ENCODE results near the gene MYOF. TPM values are rescaled to one million over a fixed set of nuclear protein-coding genes. Genes with fewer than 3 reads are reported as not detected.

MYOF gene
- total RNA-seq, 2 donors from 2014 or later: 84.4 to 85.0 TPM

DNA sequence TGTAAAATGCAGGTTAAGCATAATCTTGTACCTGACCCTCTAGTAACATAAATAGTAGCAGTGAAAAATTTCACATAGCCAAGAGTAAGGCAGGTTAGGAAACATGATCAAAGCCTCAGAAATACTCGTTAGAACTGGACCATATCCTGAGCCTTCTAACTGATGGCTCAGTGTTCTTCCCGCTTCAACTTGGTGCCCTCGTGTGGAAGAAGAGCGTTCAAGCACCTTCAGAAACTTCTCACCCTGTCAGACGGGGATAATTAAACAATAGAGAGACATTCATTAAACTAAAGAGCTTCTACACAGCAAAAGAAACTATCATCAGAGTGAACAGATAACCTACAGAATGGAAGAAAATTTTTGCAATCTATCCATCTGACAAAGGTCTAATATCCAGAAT is 124.5 kb downstream of the MYOF start:
- DNase-seq (ENCODE audit: low spot score): no peak
- 9% methylated on average over 5 of the region's 5 CpGs for WGBS

DNA sequence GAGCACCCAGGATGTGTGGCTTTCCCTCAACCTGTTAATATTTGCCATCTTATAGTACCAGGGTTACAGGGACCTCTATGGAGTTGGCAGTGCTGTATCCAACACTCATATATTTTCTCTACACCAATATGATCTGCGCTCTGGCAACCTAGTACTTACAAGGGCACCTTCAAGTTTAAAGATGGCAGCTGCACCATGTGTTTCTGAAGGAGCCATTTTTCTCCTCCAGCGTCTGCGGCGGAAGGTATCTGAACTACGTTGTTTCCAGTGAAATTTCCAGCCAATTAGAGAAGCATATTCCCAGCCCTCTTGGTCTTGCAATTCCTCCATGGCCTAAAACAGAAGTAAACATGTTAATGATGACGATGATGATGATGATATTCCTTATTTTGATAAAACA is 125.6 kb downstream of the MYOF start:
- intact Hi-C loops (cut with DNase I): loop anchor here (10.0 kb wide), 1 partner anchor 272 kb away; no protein-coding TSS in a partner anchor
- Histone ChIP-seq H3K27ac (no peak overlapping the region), H3K4me3 (no peak overlapping the region), H3K27me3 (replicated peaks; ENCODE audit: insufficient read depth) (no peaks in the 10 kb centered on the region), H3K9me3 (no peaks in the 10 kb centered on the region), H3K36me3 (peaks cover 10 to 14% of the 10 kb centered on the region in 2 donors), H3K4me1 (replicated peaks) (no peaks in the 10 kb centered on the region)
- TF ChIP-seq POLR2A (IDR thresholded peaks at IDR 0.05): no peak
- TF ChIP-seq, protein P1, sequence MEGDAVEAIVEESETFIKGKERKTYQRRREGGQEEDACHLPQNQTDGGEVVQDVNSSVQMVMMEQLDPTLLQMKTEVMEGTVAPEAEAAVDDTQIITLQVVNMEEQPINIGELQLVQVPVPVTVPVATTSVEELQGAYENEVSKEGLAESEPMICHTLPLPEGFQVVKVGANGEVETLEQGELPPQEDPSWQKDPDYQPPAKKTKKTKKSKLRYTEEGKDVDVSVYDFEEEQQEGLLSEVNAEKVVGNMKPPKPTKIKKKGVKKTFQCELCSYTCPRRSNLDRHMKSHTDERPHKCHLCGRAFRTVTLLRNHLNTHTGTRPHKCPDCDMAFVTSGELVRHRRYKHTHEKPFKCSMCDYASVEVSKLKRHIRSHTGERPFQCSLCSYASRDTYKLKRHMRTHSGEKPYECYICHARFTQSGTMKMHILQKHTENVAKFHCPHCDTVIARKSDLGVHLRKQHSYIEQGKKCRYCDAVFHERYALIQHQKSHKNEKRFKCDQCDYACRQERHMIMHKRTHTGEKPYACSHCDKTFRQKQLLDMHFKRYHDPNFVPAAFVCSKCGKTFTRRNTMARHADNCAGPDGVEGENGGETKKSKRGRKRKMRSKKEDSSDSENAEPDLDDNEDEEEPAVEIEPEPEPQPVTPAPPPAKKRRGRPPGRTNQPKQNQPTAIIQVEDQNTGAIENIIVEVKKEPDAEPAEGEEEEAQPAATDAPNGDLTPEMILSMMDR (IDR thresholded peaks at IDR 0.05): no peak
- TF ChIP-seq POLR2AphosphoS5 (IDR thresholded peaks at IDR 0.05): no peak
- WGBS: 97% methylated on average over 6 of the region's 6 CpGs
- no peak for DNase-seq (ENCODE audit: low spot score)

More for the DNA sequence above, 124.5 kb downstream of the MYOF start:
- no peaks in the 10 kb centered on the region for H3K4me1 ChIP-seq (replicated peaks)
- intact Hi-C loops (cut with DNase I): loop anchor here (10.0 kb wide), 1 partner anchor 273 kb away; no protein-coding TSS in a partner anchor
- TF ChIP-seq, protein P1 (IDR thresholded peaks at IDR 0.05): peak in 2 of 4 experiments; percentile 24 to 34
- no peak for TF ChIP-seq POLR2AphosphoS5 (IDR thresholded peaks at IDR 0.05)
- H3K36me3 ChIP-seq: peaks cover 10 to 14% of the 10 kb centered on the region in 2 donors
- H3K9me3 ChIP-seq: no peaks in the 10 kb centered on the region
- H3K27ac ChIP-seq: no peak overlapping the region
- no peak overlapping the region for H3K4me3 ChIP-seq
- no peaks in the 10 kb centered on the region for H3K27me3 ChIP-seq (replicated peaks; ENCODE audit: insufficient read depth)

DNA sequence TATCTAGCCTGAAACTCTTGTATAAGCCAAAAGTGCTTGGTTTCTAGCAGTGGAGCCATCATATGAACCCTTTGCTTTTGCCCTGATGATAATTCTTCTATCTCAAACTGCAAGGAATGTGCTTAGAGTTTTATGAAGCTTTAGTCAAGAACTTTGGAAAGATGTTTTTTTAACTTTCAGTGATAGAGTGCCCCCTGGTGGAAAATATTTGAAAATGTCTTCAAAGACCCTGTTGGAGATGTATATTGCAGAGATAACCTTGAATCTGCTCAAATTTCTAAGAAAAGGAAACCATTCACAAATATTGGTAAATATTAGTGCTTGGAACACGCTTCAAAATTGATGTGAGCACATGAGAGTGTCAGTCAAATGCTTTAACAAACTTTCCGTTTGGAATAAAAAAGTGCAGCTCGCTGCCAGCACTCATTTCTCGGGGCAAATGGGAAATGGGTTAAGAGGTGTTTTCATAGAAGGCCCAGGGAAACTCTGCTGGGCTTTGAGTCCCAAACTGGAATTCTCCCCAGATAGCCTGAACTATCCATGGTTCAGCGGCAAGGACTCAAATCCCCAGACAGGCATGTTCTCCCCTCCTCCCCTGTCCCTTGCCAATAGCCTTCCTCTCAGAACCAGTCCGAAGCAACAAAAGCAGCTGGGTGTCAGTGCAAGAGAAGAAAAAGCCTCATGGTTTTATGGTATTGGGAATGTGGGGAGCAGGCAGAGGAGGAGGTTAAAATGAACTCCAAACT is 129.3 kb downstream of the MYOF start:
- Histone ChIP-seq H3K4me3 (no peak overlapping the region), H3K4me1 (replicated peaks) (no peaks in the 10 kb centered on the region), H3K27ac (no peak overlapping the region), H3K9me3 (no peaks in the 10 kb centered on the region), H3K27me3 (replicated peaks; ENCODE audit: insufficient read depth) (no peaks in the 10 kb centered on the region), H3K36me3 (peaks cover 11 to 24% of the 10 kb centered on the region in 2 donors)
- WGBS: 56% methylated on average over 6 of the region's 6 CpGs
- no peak for DNase-seq (ENCODE audit: low spot score)
- no peak for TF ChIP-seq POLR2AphosphoS5 (IDR thresholded peaks at IDR 0.05)
- TF ChIP-seq POLR2A (IDR thresholded peaks at IDR 0.05): no peak
- TF ChIP-seq, protein P1 (IDR thresholded peaks at IDR 0.05): peak; percentile 28 to 68 (median 61)
- intact Hi-C loops (cut with DNase I): loop anchor here (10.0 kb wide), 1 partner anchor 268 kb away; no protein-coding TSS in a partner anchor

DNA sequence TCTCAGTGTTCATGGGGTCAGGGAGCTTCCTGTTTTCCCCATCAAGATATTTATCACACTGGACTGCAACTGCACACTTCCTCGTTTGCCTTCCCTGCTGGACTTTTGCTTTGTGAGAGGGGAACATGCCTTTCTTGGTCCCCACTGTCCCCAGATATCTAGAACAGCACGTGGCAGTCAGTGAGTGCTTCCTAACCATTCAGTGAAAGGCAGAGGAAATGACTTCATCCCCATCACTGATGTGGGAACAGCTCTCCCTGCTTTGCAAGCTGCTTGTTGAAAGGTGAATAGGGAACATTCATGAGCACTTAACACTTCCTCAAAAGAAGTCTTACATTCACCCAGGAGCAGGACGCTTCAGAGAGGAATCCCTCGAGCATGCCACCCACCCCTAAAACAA is 135.4 kb downstream of the MYOF start:
- peaks cover 10 to 15% of the 10 kb centered on the region in 2 donors for H3K36me3 ChIP-seq
- no peaks in the 10 kb centered on the region for H3K27me3 ChIP-seq (replicated peaks; ENCODE audit: insufficient read depth)
- H3K9me3 ChIP-seq: no peaks in the 10 kb centered on the region
- 38% methylated on average over 4 of the region's 4 CpGs for WGBS
- H3K4me3 ChIP-seq: no peak overlapping the region
- no peaks in the 10 kb centered on the region for H3K4me1 ChIP-seq (replicated peaks)
- no peak overlapping the region for H3K27ac ChIP-seq
- intact Hi-C loops (cut with DNase I): no loop called here
- TF ChIP-seq POLR2AphosphoS5 (IDR thresholded peaks at IDR 0.05) (no peak), POLR2A (IDR thresholded peaks at IDR 0.05) (no peak)
- TF ChIP-seq, protein P1 (IDR thresholded peaks at IDR 0.05): no peak
- DNase-seq (ENCODE audit: low spot score): no peak

DNA sequence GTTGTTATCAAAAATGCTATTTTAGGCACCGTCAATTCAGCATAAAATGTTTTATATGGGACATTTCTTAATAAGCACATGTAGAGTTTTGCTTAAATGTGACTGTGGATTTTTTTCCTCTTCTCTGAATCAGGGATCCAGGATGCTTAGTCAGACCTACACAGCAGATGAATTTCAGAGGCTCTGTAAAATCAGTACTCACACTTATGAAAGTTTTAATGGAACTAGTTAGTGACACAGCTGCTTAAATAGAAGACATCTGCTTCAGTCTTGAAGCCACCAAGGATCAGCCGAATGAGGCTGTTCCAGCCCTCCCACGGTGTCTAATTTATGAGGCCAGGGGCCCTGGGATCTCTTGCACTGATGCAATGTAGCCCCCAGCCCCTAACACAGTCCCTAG is 136.0 kb downstream of the MYOF start:
- no peak for TF ChIP-seq POLR2AphosphoS5 (IDR thresholded peaks at IDR 0.05)
- TF ChIP-seq, protein P1 (IDR thresholded peaks at IDR 0.05): no peak
- no peak for TF ChIP-seq POLR2A (IDR thresholded peaks at IDR 0.05)
- WGBS: 53% methylated on average over 3 of the region's 3 CpGs
- H3K27me3 ChIP-seq (replicated peaks; ENCODE audit: insufficient read depth): no peaks in the 10 kb centered on the region
- no peaks in the 10 kb centered on the region for H3K9me3 ChIP-seq
- H3K36me3 ChIP-seq: peaks cover 11 to 15% of the 10 kb centered on the region in 2 donors
- intact Hi-C loops (cut with DNase I): no loop called here
- DNase-seq (ENCODE audit: low spot score): no peak
- no peaks in the 10 kb centered on the region for H3K4me1 ChIP-seq (replicated peaks)
- no peak overlapping the region for H3K27ac ChIP-seq
- no peak overlapping the region for H3K4me3 ChIP-seq
